NOMO-1 treated with dmso at 0.1 percent for 144 hours (cell line): ENCODE measurements around the gene NCAM2.

Source experiments
- DNase-seq: peaks from one replicate; lab custom pipeline; 2025; ENCODE audit not compliant: unreplicated experiment; lab: John Stamatoyannopoulos, UW

NCAM2 gene

GRCh38 chr21:21025742-21026141 is 27.5 kb downstream of the NCAM2 start:
- DNase-seq: no peak

GRCh38 chr21:21028275-21028820 is 30.1 kb downstream of the NCAM2 start:
- no peak for DNase-seq

- peak; percentile 80 for DNase-seq
Measured at GRCh38 chr21:21029164-21029563, 31.0 kb downstream of the NCAM2 start.

GRCh38 chr21:21030311-21030710 is 32.1 kb downstream of the NCAM2 start:
- no peak for DNase-seq

- peak; percentile 42 for DNase-seq
Measured at GRCh38 chr21:21034036-21034435, 35.8 kb downstream of the NCAM2 start.

GRCh38 chr21:21039624-21040170 is 41.5 kb downstream of the NCAM2 start:
- no peak for DNase-seq

- DNase-seq: no peak
Measured at GRCh38 chr21:21045518-21045917, 47.3 kb downstream of the NCAM2 start.

GRCh38 chr21:21046063-21046462 is 47.9 kb downstream of the NCAM2 start:
- DNase-seq: no peak

GRCh38 chr21:21051109-21052055 is 53.2 kb downstream of the NCAM2 start:
- DNase-seq: peak; percentile 83

- no peak for DNase-seq
Measured at GRCh38 chr21:21052672-21053071, 54.5 kb downstream of the NCAM2 start.

- no peak for DNase-seq
Measured at GRCh38 chr21:21057349-21058062, 59.3 kb downstream of the NCAM2 start.

- no peak for DNase-seq
Measured at GRCh38 chr21:21063828-21064227, 65.6 kb downstream of the NCAM2 start.

GRCh38 chr21:21064353-21064752 is 66.1 kb downstream of the NCAM2 start:
- DNase-seq: no peak

- no peak for DNase-seq
Measured at GRCh38 chr21:21067375-21067774, 69.2 kb downstream of the NCAM2 start.

- DNase-seq: no peak
Measured at GRCh38 chr21:21074305-21074704, 76.1 kb downstream of the NCAM2 start.

- no peak for DNase-seq
Measured at GRCh38 chr21:21076051-21076450, 77.8 kb downstream of the NCAM2 start.

- no peak for DNase-seq
Measured at GRCh38 chr21:21076491-21076890, 78.3 kb downstream of the NCAM2 start.

GRCh38 chr21:21079646-21080045 is 81.4 kb downstream of the NCAM2 start:
- no peak for DNase-seq

GRCh38 chr21:21084179-21084578 is 86.0 kb downstream of the NCAM2 start:
- DNase-seq: no peak

- DNase-seq: no peak
Measured at GRCh38 chr21:21085206-21085605, 87.0 kb downstream of the NCAM2 start.

- no peak for DNase-seq
Measured at GRCh38 chr21:21096956-21097355, 98.7 kb downstream of the NCAM2 start.

GRCh38 chr21:21097466-21097865 is 99.3 kb downstream of the NCAM2 start:
- no peak for DNase-seq
